B cell (primary cell): ENCODE measurements around the gene EYA4. TPM values are rescaled to one million over a fixed set of nuclear protein-coding genes. Genes with fewer than 3 reads are reported as not detected.

Experiments used
- ATAC-seq: fragments of 200-7000 bp; cut with Tn5 transposase; one replicate; pipeline ENCODE4 v1.10.0; 2021; ENCODE audit warnings: low read depth, mild to moderate bottlenecking, moderate number of reproducible peaks, moderate library complexity
- CTCF ChIA-PET: fragments of 350-600 bp; sonication (Branson Sonifier 250); formaldehyde crosslinking; loops from one replicate; lab custom pipeline; 2021; ENCODE audit warnings: antibody characterized with exemption, inconsistent platforms; lab: Charles Lee
- POLR2A ChIA-PET: fragments of 350-600 bp; sonication (Branson Sonifier 250); formaldehyde crosslinking; loops from one replicate; lab custom pipeline; 2021; ENCODE audit warnings: antibody characterized with exemption; lab: Charles Lee
- DNase-seq: peaks from one replicate; pipeline ENCODE4 v3.0.0; 2013
- H2AFZ ChIP-seq: 2 replicates; pipeline ENCODE4 v1.6.1; 2012; ENCODE audit warnings: mild to moderate bottlenecking, low read depth, low read length; ENCODE audit not compliant: insufficient read depth, poor library complexity, severe bottlenecking
- H3K27ac ChIP-seq, 2 donors: 1 replicate in 1 of 2; 2 replicates in 1 of 2; pipeline ENCODE4 v1.5.1; 2012 to 2013; ENCODE audit warnings: low read length in 2 of 2, mild to moderate bottlenecking in 2 of 2, moderate library complexity in 1 of 2
- H3K27me3 ChIP-seq, 4 experiments: fragments of 200-600 bp in 1 of 4; sonication (generic) in 1 of 4; replicated peaks in 1 of 4; 1 replicate in 2 of 4; 2 replicates in 2 of 4; pipeline versions ENCODE4 v1.6.1 to v1.7.0; 2013 to 2016; ENCODE audit warnings: low read length in 3 of 4, mild to moderate bottlenecking in 2 of 4, mixed read lengths in 1 of 4, moderate library complexity in 1 of 4; ENCODE audit not compliant: insufficient read depth in 4 of 4, control insufficient read depth in 3 of 4; ENCODE audit errors: control extremely low read depth in 1 of 4
- H3K36me3 ChIP-seq, 2 experiments: replicated peaks in 1 of 2; 1 replicate in 1 of 2; 2 replicates in 1 of 2; pipeline versions ENCODE4 v1.6.1 to v1.7.1; 2013; ENCODE audit warnings: low read length in 1 of 2; ENCODE audit not compliant: insufficient read depth in 2 of 2, control insufficient read depth in 1 of 2; ENCODE audit errors: control extremely low read depth in 1 of 2, extremely low read depth in 1 of 2
- H3K4me1 ChIP-seq, 2 donors: fragments of 200-600 bp in 1 of 2; sonication (generic) in 1 of 2; 1 replicate in 1 of 2; 2 replicates in 1 of 2; pipeline versions ENCODE4 v1.5.1 to v1.6.1; 2013 to 2017; ENCODE audit warnings: low read length in 2 of 2; ENCODE audit not compliant: control insufficient read depth in 2 of 2, insufficient read depth in 2 of 2
- H3K4me2 ChIP-seq: replicated peaks from 2 replicates; pipeline ENCODE3; 2012; ENCODE audit warnings: mild to moderate bottlenecking, low read depth, low read length; ENCODE audit not compliant: poor library complexity, severe bottlenecking
- H3K4me3 ChIP-seq, 5 experiments: fragments of 200-600 bp in 1 of 5; sonication (generic) in 1 of 5; 1 replicate in 3 of 5; 2 replicates in 2 of 5; pipeline versions ENCODE4 v1.5.1 to v1.7.0; 2011 to 2016; ENCODE audit warnings: low read length in 4 of 5, mild to moderate bottlenecking in 4 of 5, low read depth in 2 of 5, control low read depth in 1 of 5, moderate library complexity in 1 of 5; ENCODE audit not compliant: insufficient read depth in 1 of 5; ENCODE audit errors: control extremely low read depth in 1 of 5, extremely low read depth in 1 of 5
- H3K79me2 ChIP-seq: fragments of 200-600 bp; sonication (generic); one replicate; pipeline ENCODE4 v1.6.0; 2016; ENCODE audit warnings: low read length; ENCODE audit not compliant: control insufficient read depth, insufficient read depth
- H3K9ac ChIP-seq: fragments of 200-600 bp; sonication (generic); 2 replicates; pipeline ENCODE4 v1.6.1; 2017; ENCODE audit warnings: mild to moderate bottlenecking, low read length, moderate library complexity
- H3K9me3 ChIP-seq, 3 donors: one replicate each; pipeline versions ENCODE4 v1.6.1 to v1.7.1; 2013; ENCODE audit warnings: low read length in 2 of 3; ENCODE audit not compliant: control insufficient read depth in 2 of 3, insufficient read depth in 1 of 3; ENCODE audit errors: control extremely low read depth in 1 of 3
- H4K20me1 ChIP-seq: 2 replicates; pipeline ENCODE4 v1.6.0; 2012; ENCODE audit warnings: mild to moderate bottlenecking, low read length; ENCODE audit not compliant: insufficient read depth, control insufficient read depth, poor library complexity, severe bottlenecking
- H3K27ac Mint-ChIP-seq: one replicate; pipeline ENCODE4 v1.8.0; 2021; ENCODE audit warnings: mixed read lengths
- H3K27me3 Mint-ChIP-seq: one replicate; pipeline ENCODE4 v1.8.0; 2021; ENCODE audit warnings: mixed read lengths
- H3K4me1 Mint-ChIP-seq: one replicate; pipeline ENCODE4 v1.8.0; 2021; ENCODE audit warnings: mixed read lengths
- H3K4me3 Mint-ChIP-seq: one replicate; pipeline ENCODE4 v1.8.0; 2021; ENCODE audit warnings: mixed read lengths
- H3K9me3 Mint-ChIP-seq: one replicate; pipeline ENCODE4 v1.8.0; 2022; ENCODE audit warnings: mixed read lengths; ENCODE audit not compliant: insufficient read depth
- CTCF ChIP-seq: fragments of 200-600 bp; IDR thresholded peaks from one replicate; pipeline ENCODE4 v1.8.0; 2022; ENCODE audit warnings: antibody characterized with exemption, mild to moderate bottlenecking
- EZH2 ChIP-seq: IDR thresholded peaks from 2 replicates; pipeline ENCODE4 v1.6.1; 2012; ENCODE audit warnings: borderline replicate concordance, low read depth, mild to moderate bottlenecking, moderate library complexity, low read length; ENCODE audit not compliant: insufficient read depth, poor library complexity, severe bottlenecking
- WGBS: methylation state at CpG from one replicate; pipeline ENCODE4 v1.1.5; 2013; ENCODE audit warnings: missing lambda C conversion rate; ENCODE audit not compliant: insufficient coverage; 5-methylcytosine and 5-hydroxymethylcytosine counted together
- intact Hi-C: fragments of 100-400 bp; cut with micrococcal nuclease; formaldehyde crosslinking; loops from one replicate; pipeline ENCODE4 v1.10.0; 2022
- polyA plus RNA-seq: library from polyadenylated mRNA; depleted of rRNA; stranded (reverse); fragments of >200 nt; gene quantifications from 2 replicates; pipeline ENCODE4 v1.2.3, GENCODE V29; 2012
- total RNA-seq, 2 donors: library from RNA; stranded (reverse); fragments of 120-200 nt in 1 of 2; gene quantifications; 1 replicate in 1 of 2; 2 replicates in 1 of 2; pipeline versions ENCODE4 v1.2.3 to v1.2.4, GENCODE V29; 2013 to 2022

The EYA4 gene
- total and polyA plus RNA-seq, 2 donors (not counting 1 experiment from before 2014, with no cell fraction given), result 0.49 TPM; not detected in 1

GRCh38 chr6:133350928-133351327 lies 109.8 kb downstream of the EYA4 start:
- no peak overlapping the region for H3K27ac Mint-ChIP-seq
- Histone ChIP-seq H3K4me3 (no peak overlapping the region), H3K4me1 (no peaks in the 10 kb centered on the region), H3K9me3 (no peaks in the 10 kb centered on the region), H3K27ac (no peak overlapping the region), H3K27me3 (no peaks in the 10 kb centered on the region), H4K20me1 (no peaks in the 10 kb centered on the region), H3K9ac (no peak overlapping the region), H3K79me2 (no peaks in the 10 kb centered on the region), H2AFZ (no peak overlapping the region), H3K36me3 (no peaks in the 10 kb centered on the region), H3K4me2 (no peak overlapping the region)
- POLR2A ChIA-PET, result no interaction called here
- no peaks in the 10 kb centered on the region for H3K4me1 Mint-ChIP-seq
- ATAC-seq, result no peak
- WGBS, result 90% methylated on average over 2 of the region's 2 CpGs
- H3K9me3 Mint-ChIP-seq, result no peaks in the 10 kb centered on the region
- TF ChIP-seq EZH2 (no peak), CTCF (no peak)
- CTCF ChIA-PET, result no interaction called here
- no peaks in the 10 kb centered on the region for H3K27me3 Mint-ChIP-seq
- intact Hi-C loops, result no loop called here
- DNase-seq, result no peak
- H3K4me3 Mint-ChIP-seq, result no peak overlapping the region

GRCh38 chr6:133352046-133352445 lies 110.9 kb downstream of the EYA4 start:
- Histone ChIP-seq H3K27me3 (no peaks in the 10 kb centered on the region), H2AFZ (no peak overlapping the region), H3K4me2 (no peak overlapping the region), H3K4me1 (no peaks in the 10 kb centered on the region), H3K79me2 (no peaks in the 10 kb centered on the region), H3K36me3 (no peaks in the 10 kb centered on the region), H3K27ac (no peak overlapping the region), H3K9me3 (no peaks in the 10 kb centered on the region), H3K9ac (no peak overlapping the region), H4K20me1 (no peaks in the 10 kb centered on the region), H3K4me3 (no peak overlapping the region)
- DNase-seq (no peak), ATAC-seq (no peak)
- H3K27ac Mint-ChIP-seq, result no peak overlapping the region
- no peaks in the 10 kb centered on the region for H3K9me3 Mint-ChIP-seq
- no peaks in the 10 kb centered on the region for H3K27me3 Mint-ChIP-seq
- no peak overlapping the region for H3K4me3 Mint-ChIP-seq
- ChIA-PET POLR2A (no interaction called here), CTCF (no interaction called here)
- H3K4me1 Mint-ChIP-seq, result no peaks in the 10 kb centered on the region
- intact Hi-C loops, result no loop called here
- no CpG with 5 or more reads among the region's 1 CpG for WGBS
- TF ChIP-seq CTCF, result no peak
- TF ChIP-seq EZH2, result no peak
